Thoracic aorta (tissue), 2 donors: ENCODE results near the gene GPATCH4. TPM values are rescaled to one million over a fixed set of nuclear protein-coding genes. Genes with fewer than 3 reads are reported as not detected.

Source experiments
- ATAC-seq: fragments of 150-250 bp; one replicate; pipeline ENCODE4 v1.8.0; 2017; ENCODE audit warnings: low read depth; ENCODE audit not compliant: insufficient number of reproducible peaks, low FRiP score
- DNase-seq: peaks from one replicate; pipeline ENCODE4 v3.0.0-alpha.2; 2020; ENCODE audit warnings: low spot score
- H3K27ac ChIP-seq, 2 donors: fragments of 200-600 bp; sonication (generic); 1 replicate in 1 of 2; 2 replicates in 1 of 2; pipeline ENCODE4 v1.5.1; 2016; ENCODE audit warnings: mild to moderate bottlenecking in 2 of 2, moderate library complexity in 2 of 2
- H3K27me3 ChIP-seq: fragments of 200-600 bp; sonication (generic); replicated peaks from 2 replicates; pipeline ENCODE4 v1.6.0; 2016; ENCODE audit warnings: mild to moderate bottlenecking; ENCODE audit not compliant: insufficient read depth
- H3K36me3 ChIP-seq: fragments of 200-600 bp; sonication (generic); one replicate; pipeline ENCODE4 v1.5.1; 2016
- H3K4me1 ChIP-seq, 2 donors: fragments of 200-600 bp; sonication (generic); 1 replicate in 1 of 2; 2 replicates in 1 of 2; pipeline versions ENCODE4 v1.5.1 to v1.6.0; 2016; ENCODE audit warnings: low read depth in 2 of 2, mild to moderate bottlenecking in 1 of 2; ENCODE audit not compliant: control insufficient read depth in 1 of 2
- H3K4me3 ChIP-seq: fragments of 200-600 bp; sonication (generic); 2 replicates; pipeline ENCODE4 v1.5.1; 2016; ENCODE audit warnings: mild to moderate bottlenecking
- H3K9me3 ChIP-seq: fragments of 200-600 bp; sonication (generic); 2 replicates; pipeline ENCODE4 v1.5.1; 2016
- CTCF ChIP-seq: fragments of 200-600 bp; sonication (generic); IDR thresholded peaks from one replicate; pipeline ENCODE4 v1.5.1; 2019; ENCODE audit warnings: antibody characterized with exemption
- total RNA-seq, 2 donors: library from RNA; depleted of rRNA; stranded (reverse); fragments of >200 nt; gene quantifications; one replicate each; pipeline versions ENCODE4 v1.1.0 to v1.2.3, GENCODE V29; 2016

The GPATCH4 gene
- total RNA-seq, 2 donors from 2014 or later = 8.1 to 69.3 TPM

- no peak for TF ChIP-seq CTCF
- Histone ChIP-seq H3K27me3 (no peaks in the 10 kb centered on the region), H3K9me3 (no peaks in the 10 kb centered on the region), H3K4me1 (no peaks in the 10 kb centered on the region), H3K36me3 (no peaks in the 10 kb centered on the region), H3K27ac (no peak overlapping the region), H3K4me3 (no peak overlapping the region)
- ATAC-seq = no peak
- DNase-seq = no peak
These were observed 19.5 kb downstream of the GPATCH4 start for GRCh38 chr1:156581661-156582387.

- H3K27ac ChIP-seq = no peak within 1 kb of the TSS
- H3K27me3 ChIP-seq = no peaks in the 10 kb centered on the region
- no peaks in the 10 kb centered on the region for H3K9me3 ChIP-seq
- ATAC-seq (no peak), DNase-seq (no peak)
- H3K4me1 ChIP-seq = no peaks in the 10 kb centered on the region
- no peaks in the 10 kb centered on the region for H3K36me3 ChIP-seq
- no peak within 1 kb of the TSS for H3K4me3 ChIP-seq
- TF ChIP-seq CTCF = no peak
These were observed 21.8 kb downstream of the GPATCH4 start, which contains the start of gene TTC24 for GRCh38 chr1:156579472-156579871. Gene TTC24 (plus strand): TSS chr1:156579723. CDS start chr1:156581365, 1,642 bp downstream.

GRCh38 chr1:156578055-156578454 lies 23.2 kb downstream of the GPATCH4 start:
- no peak for DNase-seq
- H3K36me3 ChIP-seq = no peaks in the 10 kb centered on the region
- no peak overlapping the region for H3K27ac ChIP-seq
- no peaks in the 10 kb centered on the region for H3K9me3 ChIP-seq
- H3K4me3 ChIP-seq = no peak overlapping the region
- no peaks in the 10 kb centered on the region for H3K4me1 ChIP-seq
- no peaks in the 10 kb centered on the region for H3K27me3 ChIP-seq
- TF ChIP-seq CTCF = no peak
- no peak for ATAC-seq

- Histone ChIP-seq H3K9me3 (no peaks in the 10 kb centered on the region), H3K4me1 (peaks cover 0 to 3% of the 10 kb centered on the region in 2 donors), H3K27ac (no peak overlapping the region), H3K4me3 (no peak overlapping the region), H3K36me3 (no peaks in the 10 kb centered on the region), H3K27me3 (no peaks in the 10 kb centered on the region)
- no peak for TF ChIP-seq CTCF
- ATAC-seq (no peak), DNase-seq (no peak)
These were observed 23.7 kb downstream of the GPATCH4 start for GRCh38 chr1:156577550-156577949.

GRCh38 chr1:156574039-156574633 lies 27.1 kb downstream of the GPATCH4 start:
- Histone ChIP-seq H3K9me3 (no peaks in the 10 kb centered on the region), H3K4me1 (peaks cover 0 to 17% of the 10 kb centered on the region in 2 donors), H3K27ac (no peak overlapping the region), H3K4me3 (no peak overlapping the region), H3K36me3 (no peaks in the 10 kb centered on the region), H3K27me3 (no peaks in the 10 kb centered on the region)
- no peak for ATAC-seq
- TF ChIP-seq CTCF = no peak
- DNase-seq = no peak
